Measurements from ENCODE around the gene YJEFN3. TPM values are rescaled to one million over a fixed set of nuclear protein-coding genes. Genes with fewer than 3 reads are reported as not detected.
A peak's percentile ranks its signal among the peaks of the same experiment; 100 is the strongest.

YJEFN3 gene
- total RNA-seq, 1 donor from 2014 or later, result 5.8 TPM

GRCh38 chr19:19534556-19535265 lies 6.0 kb downstream of the YJEFN3 start:
- ATAC-seq (ENCODE audit: poor library complexity), result no peak
- intact Hi-C loops (cut with DNase I), result loop anchor here (10.0 kb wide), 1 partner anchor 410 kb away; no protein-coding TSS in a partner anchor
- DNase-seq, result no peak

DNA sequence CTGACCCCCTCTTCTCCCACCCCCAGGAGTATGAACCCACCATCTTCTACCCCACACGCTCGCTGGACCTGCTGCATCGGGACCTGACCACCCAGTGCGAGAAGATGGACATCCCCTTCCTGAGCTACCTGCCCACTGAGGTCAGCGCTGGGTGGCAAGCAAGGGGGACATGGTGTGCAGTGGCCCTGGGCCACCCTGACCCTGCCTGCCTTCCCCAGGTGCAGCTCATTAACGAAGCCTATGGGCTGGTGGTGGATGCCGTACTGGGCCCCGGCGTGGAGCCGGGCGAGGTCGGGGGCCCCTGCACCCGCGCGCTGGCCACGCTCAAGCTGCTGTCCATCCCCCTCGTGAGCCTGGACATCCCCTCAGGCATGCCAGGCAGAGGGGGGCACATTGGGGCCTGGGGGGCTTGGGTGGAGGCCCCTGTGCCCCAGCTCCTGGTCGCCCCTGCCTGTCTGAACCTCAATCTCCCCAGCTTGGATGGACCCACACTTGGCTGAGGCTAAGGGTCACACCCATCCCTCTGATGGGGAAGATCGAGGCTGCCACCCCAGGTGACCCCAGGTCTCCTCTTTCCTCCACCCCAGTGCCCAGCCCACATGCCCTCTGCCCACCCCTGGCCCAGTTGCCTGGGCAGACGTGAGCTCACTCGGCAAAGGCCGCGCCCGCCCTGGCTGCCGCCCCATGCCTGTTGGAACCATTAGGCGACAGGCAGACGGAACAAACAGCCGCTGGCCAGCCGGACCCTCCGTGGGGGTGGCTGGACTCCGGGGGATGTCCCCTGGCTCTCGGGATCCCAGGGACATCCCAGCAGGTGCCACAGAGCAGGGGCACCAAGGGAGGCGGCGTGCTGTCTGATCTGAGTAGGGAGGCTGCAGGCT lies 6.8 kb downstream of the YJEFN3 start:
- intact Hi-C loops (cut with DNase I), result loop anchor here (10.0 kb wide), 1 partner anchor 409 kb away; no protein-coding TSS in a partner anchor
- no peak for ATAC-seq (ENCODE audit: poor library complexity)
- no peak for DNase-seq

GRCh38 chr19:19537075-19538048 lies 8.7 kb downstream of the YJEFN3 start:
- no peak for ATAC-seq (ENCODE audit: poor library complexity)
- no peak for DNase-seq
- intact Hi-C loops (cut with DNase I), result loop anchor here (10.0 kb wide), 1 partner anchor 407 kb away; no protein-coding TSS in a partner anchor

DNA sequence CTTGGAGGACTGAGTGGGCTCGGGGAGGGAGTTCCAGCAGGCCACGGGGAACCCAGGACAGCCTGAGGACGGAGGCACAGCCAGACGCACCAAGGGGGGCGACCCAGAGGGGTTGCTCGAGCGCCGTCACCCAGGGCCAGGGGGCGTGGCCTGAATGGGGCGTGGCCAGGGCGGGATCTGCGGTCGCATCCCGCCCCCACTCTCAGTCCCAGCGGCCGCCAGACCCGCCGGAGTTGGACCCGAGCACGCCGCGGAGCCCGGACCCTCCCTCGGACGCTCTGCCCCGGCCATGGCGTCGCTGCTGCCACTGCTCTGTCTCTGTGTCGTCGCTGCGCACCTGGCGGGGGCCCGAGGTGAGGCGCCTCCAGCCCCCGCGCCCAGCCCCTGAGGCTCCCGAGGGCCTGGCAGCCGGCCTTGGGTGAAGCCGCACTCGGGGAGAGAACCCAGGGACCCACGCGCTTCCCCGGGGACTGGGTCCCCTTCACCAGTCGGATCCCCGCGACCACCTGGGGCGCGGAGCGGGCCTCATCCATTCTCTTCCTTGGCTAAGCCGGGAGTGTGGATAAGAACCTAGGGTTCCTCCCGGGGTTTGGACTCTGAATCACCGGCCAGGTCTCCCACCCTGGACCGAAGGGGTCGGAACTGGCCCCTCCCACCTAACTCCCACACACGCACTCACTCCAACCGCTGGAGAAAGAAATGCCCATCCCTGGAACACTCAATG lies 9.5 kb downstream of the YJEFN3 start, which contains the start of gene CILP2:
CILP2 (plus strand) TSS at position 205 of the 724 bp plus-strand sequence; CDS start at position 290, 85 bp downstream.
- ATAC-seq (ENCODE audit: poor library complexity), result peak; percentile 34
- intact Hi-C loops (cut with DNase I), result loop anchor here (10.0 kb wide), 1 partner anchor 407 kb away; no protein-coding TSS in a partner anchor
- peak; percentile 66 for DNase-seq

DNA sequence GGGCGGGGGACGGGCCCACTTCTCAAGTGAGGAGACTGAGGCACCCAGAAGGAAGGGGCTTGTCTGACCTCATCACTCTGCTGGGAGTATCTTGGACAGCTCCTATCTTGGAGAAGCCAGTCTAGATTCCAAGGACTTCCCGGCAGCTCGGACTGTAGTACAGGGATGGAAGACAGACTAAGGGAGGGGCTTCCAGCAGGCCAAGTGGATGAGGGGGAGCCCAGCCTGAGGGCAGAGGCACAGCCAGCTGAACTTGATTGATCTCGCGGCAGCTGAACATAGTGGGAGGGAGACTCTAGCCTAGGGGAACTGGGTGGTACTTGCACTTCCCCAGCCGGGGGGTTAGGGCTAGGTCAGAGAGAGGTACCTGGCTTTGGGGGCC lies 10.1 kb downstream of the YJEFN3 start:
- DNase-seq (no peak), ATAC-seq (ENCODE audit: poor library complexity) (no peak)
- intact Hi-C loops (cut with DNase I), result loop anchor here (10.0 kb wide), 1 partner anchor 406 kb away; no protein-coding TSS in a partner anchor

DNA sequence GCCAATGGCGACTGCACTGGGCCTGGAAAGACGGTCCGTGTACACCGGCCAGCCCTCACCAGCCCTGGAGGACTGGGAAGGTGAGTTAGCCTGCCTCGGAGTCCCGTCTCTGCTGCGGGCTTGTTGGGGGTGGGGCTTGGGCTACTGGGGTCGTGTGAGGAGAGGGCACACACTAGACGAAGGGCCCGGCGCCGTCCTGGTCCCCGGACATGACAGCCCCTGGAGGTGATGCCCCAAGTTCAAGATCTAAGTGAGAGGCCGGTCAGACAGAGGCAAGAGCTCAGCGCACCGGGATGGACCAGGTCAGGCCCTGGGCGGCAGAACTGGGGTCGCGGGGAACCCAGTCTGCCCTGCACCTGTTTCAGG lies 11.0 kb downstream of the YJEFN3 start:
- DNase-seq (no peak), ATAC-seq (ENCODE audit: poor library complexity) (no peak)
- intact Hi-C loops (cut with DNase I), result loop anchor here (10.0 kb wide), 1 partner anchor 405 kb away; no protein-coding TSS in a partner anchor

- peak; percentile 34 for ATAC-seq (ENCODE audit: poor library complexity)
- peak; percentile 84 for DNase-seq
- intact Hi-C loops (cut with DNase I), result no loop called here
Measured at GRCh38 chr19:19540064-19540714, 11.5 kb downstream of the YJEFN3 start.

DNA sequence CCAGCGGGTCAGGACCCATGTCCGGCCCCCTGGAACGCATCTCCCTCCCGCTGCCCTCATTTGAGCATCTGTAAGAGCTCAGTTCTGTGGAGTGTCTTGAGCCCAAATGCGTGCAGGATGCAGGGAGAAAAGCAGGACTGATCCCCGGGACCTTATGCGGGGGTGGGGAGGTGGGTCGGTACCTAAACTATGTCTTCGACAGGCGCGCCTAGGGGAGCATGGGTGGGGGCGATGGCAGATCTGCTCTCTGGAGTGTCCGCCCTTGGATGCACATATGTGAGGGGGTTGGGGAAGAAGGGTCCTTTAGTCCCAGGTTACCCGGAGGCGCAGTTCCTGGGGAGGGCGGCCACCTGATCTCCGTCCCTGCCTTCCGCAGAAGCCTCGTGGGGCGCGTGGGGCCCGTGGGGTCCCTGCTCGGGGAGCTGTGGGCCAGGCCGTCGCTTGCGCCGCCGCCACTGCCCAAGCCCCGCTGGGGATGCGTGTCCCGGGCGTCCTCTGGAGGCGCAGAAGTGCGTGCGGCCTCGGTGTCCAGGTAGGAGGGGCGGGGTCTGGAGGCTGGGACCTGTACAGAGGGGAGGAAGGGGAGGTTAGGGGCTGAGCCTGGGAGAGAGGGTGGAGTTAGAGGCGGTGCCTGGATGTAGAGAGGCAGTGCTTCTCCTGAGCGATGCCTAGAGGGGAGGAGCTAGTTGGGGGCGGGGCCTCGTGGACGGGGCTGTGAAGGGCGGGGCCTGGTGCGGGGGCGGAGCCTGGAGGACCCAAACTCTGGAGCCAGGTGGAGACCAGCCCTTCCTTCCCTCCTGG lies 12.2 kb downstream of the YJEFN3 start:
- peak; percentile 32 for ATAC-seq (ENCODE audit: poor library complexity)
- peak; percentile 69 for DNase-seq
- intact Hi-C loops (cut with DNase I), result no loop called here

GRCh38 chr19:19541616-19542015 lies 12.9 kb downstream of the YJEFN3 start:
- DNase-seq (no peak), ATAC-seq (ENCODE audit: poor library complexity) (no peak)
- intact Hi-C loops (cut with DNase I), result no loop called here

DNA sequence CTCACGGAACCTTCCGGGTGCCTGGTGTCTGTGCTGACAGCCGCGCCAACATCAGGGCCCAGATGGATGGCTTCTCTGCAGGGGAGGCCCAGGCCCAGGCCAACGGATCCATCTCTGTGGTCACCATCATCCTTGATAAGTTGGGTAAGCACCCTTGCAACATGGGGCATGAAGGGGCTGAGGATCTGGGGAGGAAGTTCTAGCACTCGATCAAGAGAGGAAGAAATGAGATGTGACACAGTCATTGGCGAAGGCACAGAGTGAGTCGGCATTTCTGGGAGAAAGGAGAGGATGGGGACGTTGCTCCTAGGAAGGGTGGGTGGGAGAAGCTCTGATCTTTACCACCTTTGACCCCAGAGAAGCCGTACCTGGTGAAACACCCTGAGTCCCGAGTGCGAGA lies 13.8 kb downstream of the YJEFN3 start:
- DNase-seq (no peak), ATAC-seq (ENCODE audit: poor library complexity) (no peak)
- intact Hi-C loops (cut with DNase I), result no loop called here

DNA sequence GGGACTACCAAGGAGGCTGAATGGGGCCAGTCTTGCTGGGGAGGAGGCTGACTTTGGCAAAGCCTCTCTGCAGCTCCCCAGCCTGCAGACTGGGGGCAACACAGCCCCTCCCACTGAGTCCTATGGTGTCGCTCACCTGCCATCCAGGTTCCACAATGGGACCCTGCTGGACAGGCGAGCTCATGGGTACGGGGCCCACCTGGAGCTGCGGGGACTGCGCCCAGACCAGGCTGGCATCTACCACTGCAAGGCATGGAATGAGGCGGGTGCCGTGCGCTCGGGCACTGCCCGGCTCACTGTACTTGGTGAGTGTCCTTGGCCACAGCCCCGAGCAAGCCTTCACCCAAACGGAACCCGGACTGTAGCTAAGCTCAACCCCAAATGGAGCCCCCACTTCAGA lies 14.4 kb downstream of the YJEFN3 start:
- no peak for ATAC-seq (ENCODE audit: poor library complexity)
- intact Hi-C loops (cut with DNase I), result no loop called here
- no peak for DNase-seq

DNA sequence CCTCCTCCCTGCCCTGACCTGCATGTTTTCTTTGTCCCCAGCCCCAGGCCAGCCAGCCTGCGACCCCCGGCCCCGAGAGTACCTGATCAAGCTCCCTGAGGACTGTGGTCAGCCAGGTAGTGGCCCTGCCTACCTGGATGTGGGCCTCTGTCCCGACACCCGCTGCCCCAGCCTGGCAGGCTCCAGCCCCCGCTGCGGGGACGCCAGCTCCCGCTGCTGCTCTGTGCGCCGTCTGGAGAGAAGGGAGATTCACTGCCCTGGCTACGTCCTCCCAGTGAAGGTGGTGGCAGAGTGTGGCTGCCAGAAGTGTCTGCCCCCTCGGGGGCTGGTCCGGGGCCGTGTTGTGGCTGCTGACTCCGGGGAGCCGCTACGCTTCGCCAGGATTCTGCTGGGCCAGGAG lies 14.9 kb downstream of the YJEFN3 start:
- ATAC-seq (ENCODE audit: poor library complexity) (no peak), DNase-seq (no peak)
- intact Hi-C loops (cut with DNase I), result no loop called here

DNA sequence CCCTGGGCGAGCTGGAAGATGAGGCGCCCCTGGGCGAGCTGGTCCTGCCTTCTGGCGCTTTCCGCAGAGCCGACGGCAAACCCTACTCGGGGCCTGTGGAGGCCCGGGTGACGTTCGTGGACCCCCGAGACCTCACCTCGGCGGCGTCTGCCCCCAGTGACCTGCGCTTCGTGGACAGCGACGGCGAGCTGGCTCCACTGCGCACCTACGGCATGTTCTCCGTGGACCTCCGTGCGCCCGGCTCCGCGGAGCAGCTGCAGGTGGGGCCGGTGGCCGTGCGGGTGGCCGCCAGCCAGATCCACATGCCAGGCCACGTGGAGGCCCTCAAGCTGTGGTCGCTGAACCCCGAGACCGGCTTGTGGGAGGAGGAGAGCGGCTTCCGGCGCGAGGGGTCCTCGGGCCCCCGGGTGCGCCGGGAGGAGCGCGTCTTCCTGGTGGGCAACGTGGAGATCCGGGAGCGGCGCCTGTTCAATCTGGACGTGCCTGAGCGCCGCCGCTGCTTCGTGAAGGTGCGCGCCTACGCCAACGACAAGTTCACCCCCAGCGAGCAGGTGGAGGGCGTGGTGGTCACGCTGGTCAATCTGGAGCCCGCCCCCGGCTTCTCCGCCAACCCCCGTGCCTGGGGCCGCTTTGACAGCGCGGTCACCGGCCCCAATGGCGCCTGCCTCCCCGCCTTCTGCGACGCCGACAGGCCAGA lies 15.7 kb downstream of the YJEFN3 start:
- DNase-seq (no peak), ATAC-seq (ENCODE audit: poor library complexity) (no peak)
- intact Hi-C loops (cut with DNase I), result no loop called here

DNA sequence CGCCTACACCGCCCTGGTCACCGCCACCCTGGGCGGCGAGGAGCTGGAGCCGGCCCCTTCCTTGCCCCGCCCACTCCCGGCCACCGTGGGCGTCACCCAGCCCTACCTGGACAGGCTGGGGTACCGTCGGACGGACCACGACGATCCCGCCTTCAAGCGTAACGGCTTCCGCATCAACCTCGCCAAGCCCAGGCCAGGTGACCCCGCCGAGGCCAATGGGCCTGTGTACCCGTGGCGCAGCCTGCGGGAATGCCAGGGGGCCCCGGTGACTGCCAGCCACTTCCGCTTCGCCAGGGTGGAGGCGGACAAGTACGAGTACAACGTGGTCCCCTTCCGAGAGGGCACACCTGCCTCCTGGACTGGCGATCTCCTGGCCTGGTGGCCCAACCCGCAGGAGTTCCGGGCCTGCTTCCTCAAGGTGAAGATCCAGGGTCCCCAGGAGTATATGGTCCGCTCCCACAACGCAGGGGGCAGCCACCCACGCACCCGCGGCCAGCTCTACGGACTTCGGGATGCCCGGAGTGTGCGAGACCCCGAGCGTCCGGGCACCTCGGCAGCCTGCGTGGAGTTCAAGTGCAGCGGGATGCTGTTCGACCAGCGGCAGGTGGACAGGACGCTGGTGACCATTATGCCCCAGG lies 16.4 kb downstream of the YJEFN3 start:
- ATAC-seq (ENCODE audit: poor library complexity) (no peak), DNase-seq (no peak)
- intact Hi-C loops (cut with DNase I), result no loop called here

- intact Hi-C loops (cut with DNase I), result no loop called here
- DNase-seq (no peak), ATAC-seq (ENCODE audit: poor library complexity) (no peak)
Measured at GRCh38 chr19:19545707-19546106, 17.0 kb downstream of the YJEFN3 start.

DNA sequence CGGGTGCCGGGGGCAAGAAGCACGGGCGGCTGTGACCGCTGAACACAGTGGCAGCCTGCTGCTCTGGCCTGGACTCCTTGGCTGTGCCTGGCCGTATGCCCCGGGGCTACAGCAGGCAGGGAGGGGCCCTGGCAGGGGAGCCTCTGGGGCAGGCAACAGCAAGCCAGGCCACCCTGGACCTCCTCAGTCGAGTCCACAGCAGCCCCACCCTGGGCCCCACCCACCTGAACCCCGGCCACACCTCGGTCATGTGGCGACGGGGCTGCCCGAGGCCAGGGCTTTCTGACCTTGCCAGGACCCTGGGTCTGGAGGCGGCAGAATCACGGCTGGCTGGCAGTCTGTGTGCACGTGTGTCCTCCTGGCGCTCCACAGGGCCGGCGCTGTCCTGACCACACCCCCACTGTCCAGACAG lies 18.0 kb downstream of the YJEFN3 start:
- ATAC-seq (ENCODE audit: poor library complexity) (peak; percentile 82), DNase-seq (peak; percentile 77)
- intact Hi-C loops (cut with DNase I), result no loop called here
